ENCODE measurements around the gene ZNF74.
"Not testable (repeated sequence)": the region's sequence is repeated elsewhere in the genome, so short reads cannot be mapped to it uniquely, and the experiment has no call there.

ZNF74 gene

DNA sequence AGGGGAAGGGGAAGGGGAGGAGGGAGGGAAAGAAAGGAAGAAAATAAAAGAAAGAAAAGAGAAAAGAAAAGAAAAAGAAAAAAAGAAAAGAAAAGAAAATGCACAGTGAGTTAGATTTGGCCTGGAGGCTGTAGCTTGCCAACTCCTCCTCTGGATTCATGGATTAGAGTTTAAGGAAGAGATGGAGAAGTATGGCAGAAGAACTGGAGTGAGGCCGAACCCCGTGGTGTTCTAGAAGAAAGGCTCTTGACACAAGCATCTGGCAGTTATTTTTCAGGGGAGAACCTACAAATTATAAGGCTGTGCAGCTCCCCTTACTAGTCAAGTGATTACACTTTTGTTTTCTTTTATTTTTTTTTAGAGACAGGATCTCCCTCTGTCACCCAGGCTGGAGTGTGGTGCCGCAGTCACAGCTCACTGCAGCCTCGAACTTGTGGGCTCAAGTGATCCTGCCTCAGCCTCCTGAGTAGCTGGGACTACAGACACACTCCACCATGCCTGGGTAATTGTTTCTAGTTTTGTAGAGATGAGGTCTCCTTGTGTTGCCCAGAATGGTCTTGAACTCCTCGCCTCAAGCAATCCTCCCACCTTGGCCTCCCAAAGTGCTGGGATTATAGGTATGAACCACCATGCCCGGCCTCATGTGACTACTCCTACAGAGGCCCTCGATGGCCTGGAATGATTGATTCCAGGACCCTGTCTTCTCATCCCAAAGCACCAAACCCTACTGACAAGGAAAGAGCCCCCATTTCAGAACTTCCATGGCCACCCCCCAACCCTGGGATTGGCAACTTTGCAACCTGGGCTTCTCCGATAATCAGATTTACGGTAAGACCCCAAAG is 19.5 kb downstream of the ZNF74 start:
- Mint-ChIP-seq H3K36me3 (ENCODE audit: low read depth) (no peaks in the 10 kb centered on the region), H3K4me1 (ENCODE audit: low read depth) (peaks cover 6% of the 10 kb centered on the region), H3K27ac (no peak overlapping the region), H3K4me3 (no peak overlapping the region), H3K9me3 (no peaks in the 10 kb centered on the region), H3K27me3 (peaks cover 5% of the 10 kb centered on the region)
- intact Hi-C loops (cut with micrococcal nuclease), result no loop called here

DNA sequence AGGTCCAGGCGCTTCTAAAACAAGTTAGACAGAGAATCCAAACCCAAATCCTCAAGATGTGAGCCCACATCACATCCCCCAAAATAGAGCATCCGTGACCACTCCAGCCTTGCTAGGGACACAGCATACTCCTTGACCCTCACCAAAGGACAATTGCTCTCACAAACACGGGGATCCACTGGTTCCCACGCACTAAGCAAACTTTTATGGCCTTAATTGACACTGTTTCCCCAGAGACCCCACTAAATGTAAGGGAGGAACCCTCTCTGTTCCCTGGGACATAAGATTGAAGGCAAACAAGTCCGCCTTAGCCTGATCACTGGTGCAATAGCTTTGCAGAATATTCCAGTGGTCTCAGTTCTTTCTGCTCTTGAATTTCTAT is 20.1 kb downstream of the ZNF74 start:
- intact Hi-C loops (cut with micrococcal nuclease), result no loop called here
- no peak overlapping the region for H3K4me3 Mint-ChIP-seq
- peaks cover 6% of the 10 kb centered on the region for H3K4me1 Mint-ChIP-seq (ENCODE audit: low read depth)
- H3K36me3 Mint-ChIP-seq (ENCODE audit: low read depth), result no peaks in the 10 kb centered on the region
- no peaks in the 10 kb centered on the region for H3K9me3 Mint-ChIP-seq
- peaks cover 8% of the 10 kb centered on the region for H3K27me3 Mint-ChIP-seq
- H3K27ac Mint-ChIP-seq, result no peak overlapping the region

DNA sequence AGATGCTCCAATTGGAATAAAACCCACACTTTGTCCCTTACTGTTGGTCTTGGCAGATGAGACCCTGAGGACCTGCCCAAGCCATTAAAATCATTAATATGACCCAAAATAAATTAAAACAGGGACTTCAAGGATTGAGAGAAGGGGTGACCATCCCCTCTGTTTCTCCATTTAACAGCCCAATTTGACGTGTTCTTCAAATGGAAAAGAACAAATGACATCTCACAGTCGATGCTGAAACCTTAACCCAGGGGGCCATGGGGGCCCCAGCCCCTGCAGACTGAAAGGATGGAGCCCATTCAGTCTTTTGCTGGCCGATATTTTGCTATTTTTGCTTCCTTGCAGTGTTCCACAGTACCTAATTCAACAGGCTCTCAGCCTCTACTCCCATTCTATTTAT is 20.5 kb downstream of the ZNF74 start:
- Mint-ChIP-seq H3K27me3 (peaks cover 12% of the 10 kb centered on the region), H3K27ac (no peak overlapping the region), H3K36me3 (ENCODE audit: low read depth) (no peaks in the 10 kb centered on the region), H3K4me3 (no peak overlapping the region), H3K4me1 (ENCODE audit: low read depth) (peaks cover 6% of the 10 kb centered on the region), H3K9me3 (no peaks in the 10 kb centered on the region)
- intact Hi-C loops (cut with micrococcal nuclease), result no loop called here

DNA sequence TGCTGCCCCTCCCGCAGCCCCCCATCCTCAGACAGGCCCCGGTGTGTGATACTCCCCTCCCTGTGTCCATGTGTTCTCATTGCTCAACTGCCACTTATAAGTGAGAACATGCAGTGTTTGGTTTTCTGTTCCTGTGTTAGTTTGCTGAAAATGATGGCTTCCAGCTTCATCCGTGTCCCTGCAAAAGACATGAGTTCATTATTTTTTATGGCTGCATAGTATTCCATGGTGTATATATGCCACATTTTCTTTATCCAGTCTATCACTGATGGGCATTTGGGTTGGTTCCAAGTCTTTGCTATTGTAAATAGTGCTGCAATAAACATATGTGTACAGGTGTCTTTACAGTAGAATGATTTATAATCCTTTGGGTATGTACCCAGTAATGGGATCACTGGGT is 21.3 kb downstream of the ZNF74 start:
- H3K9me3 Mint-ChIP-seq; H3K36me3 Mint-ChIP-seq (ENCODE audit: low read depth); intact Hi-C loops (cut with micrococcal nuclease); H3K4me1 Mint-ChIP-seq (ENCODE audit: low read depth); H3K4me3 Mint-ChIP-seq; H3K27ac Mint-ChIP-seq: not testable (repeated sequence)
- peaks cover 12% of the 10 kb centered on the region for H3K27me3 Mint-ChIP-seq

DNA sequence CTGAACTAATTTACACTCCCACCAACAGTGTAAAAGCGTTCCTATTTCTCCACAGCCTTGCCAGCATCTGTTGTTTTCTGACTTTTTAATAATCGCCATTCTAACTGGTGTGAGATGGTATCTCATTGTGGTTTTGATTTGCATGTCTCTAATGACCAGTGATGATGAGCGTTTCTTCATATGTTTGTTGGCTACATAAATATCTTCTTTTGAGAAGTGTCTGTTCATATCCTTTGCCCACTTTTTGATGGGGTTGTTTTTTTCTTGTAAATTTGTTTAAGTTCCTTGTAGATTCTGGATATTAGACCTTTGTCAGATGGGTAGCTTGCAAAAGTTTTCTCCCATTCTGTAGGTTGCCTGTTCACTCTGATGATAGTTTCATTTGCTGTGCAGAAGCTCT is 21.7 kb downstream of the ZNF74 start:
- peaks cover 12% of the 10 kb centered on the region for H3K27me3 Mint-ChIP-seq

DNA sequence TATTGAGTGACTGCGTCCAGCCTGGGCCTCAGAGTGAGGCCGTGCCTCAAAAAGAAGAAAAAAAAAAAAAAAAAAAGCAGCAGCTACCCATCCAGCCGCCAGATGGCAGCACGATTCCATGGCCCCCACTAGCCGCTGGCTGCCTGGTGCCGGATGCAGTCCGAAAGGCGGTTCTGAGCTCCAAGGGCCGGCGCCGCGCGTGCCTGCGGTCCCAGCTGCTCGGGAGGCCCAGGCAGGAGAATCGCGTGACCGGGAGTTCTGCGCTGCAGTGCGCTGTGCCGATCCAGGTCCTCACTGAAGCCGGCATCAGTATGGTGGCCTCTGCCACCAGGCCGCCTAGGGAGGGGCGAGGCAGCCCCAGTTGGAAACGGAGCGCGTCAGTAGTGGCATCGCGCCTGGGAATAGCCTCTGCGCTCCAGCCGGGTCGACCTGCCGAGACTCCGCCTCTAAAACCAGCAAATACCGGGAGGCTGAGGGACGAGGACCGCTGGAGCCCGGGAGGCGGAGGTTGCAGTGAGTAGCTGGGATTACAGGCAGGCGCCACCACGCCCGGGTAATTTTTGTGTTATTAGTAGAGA is 24.3 kb downstream of the ZNF74 start:
- no peaks in the 10 kb centered on the region for H3K36me3 Mint-ChIP-seq (ENCODE audit: low read depth)
- H3K4me1 Mint-ChIP-seq (ENCODE audit: low read depth), result no peaks in the 10 kb centered on the region
- peaks cover 18% of the 10 kb centered on the region for H3K27me3 Mint-ChIP-seq
- H3K27ac Mint-ChIP-seq, result no peak overlapping the region
- H3K9me3 Mint-ChIP-seq, result no peaks in the 10 kb centered on the region
- H3K4me3 Mint-ChIP-seq, result peak overlapping the region; percentile 57
- intact Hi-C loops (cut with micrococcal nuclease), result loop anchor here (1.0 kb wide), 2 partner anchors 38 to 78 kb away; no protein-coding TSS in a partner anchor

More for the DNA sequence above, 21.7 kb downstream of the ZNF74 start:
- H3K4me3 Mint-ChIP-seq; H3K9me3 Mint-ChIP-seq; H3K27ac Mint-ChIP-seq; intact Hi-C loops (cut with micrococcal nuclease); H3K4me1 Mint-ChIP-seq (ENCODE audit: low read depth); H3K36me3 Mint-ChIP-seq (ENCODE audit: low read depth): not testable (repeated sequence)

DNA sequence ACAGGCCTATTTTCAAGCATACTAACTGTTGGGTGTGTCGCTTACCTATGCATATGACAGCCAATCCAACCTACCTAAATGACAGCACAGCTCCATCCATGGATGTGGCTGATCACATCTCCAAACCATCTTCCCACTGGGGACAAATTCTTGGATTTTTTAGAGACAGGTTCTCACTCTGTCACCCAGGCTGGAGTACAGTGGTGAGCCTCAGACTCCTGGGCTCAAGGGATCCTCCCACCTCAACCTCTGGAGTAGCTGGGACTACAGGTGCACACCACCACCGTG is 25.7 kb downstream of the ZNF74 start:
- H3K27ac Mint-ChIP-seq, result no peak overlapping the region
- H3K27me3 Mint-ChIP-seq, result peaks cover 31% of the 10 kb centered on the region
- H3K9me3 Mint-ChIP-seq, result no peaks in the 10 kb centered on the region
- H3K4me3 Mint-ChIP-seq, result no peak overlapping the region
- no peaks in the 10 kb centered on the region for H3K36me3 Mint-ChIP-seq (ENCODE audit: low read depth)
- no peaks in the 10 kb centered on the region for H3K4me1 Mint-ChIP-seq (ENCODE audit: low read depth)
- intact Hi-C loops (cut with micrococcal nuclease), result no loop called here

DNA sequence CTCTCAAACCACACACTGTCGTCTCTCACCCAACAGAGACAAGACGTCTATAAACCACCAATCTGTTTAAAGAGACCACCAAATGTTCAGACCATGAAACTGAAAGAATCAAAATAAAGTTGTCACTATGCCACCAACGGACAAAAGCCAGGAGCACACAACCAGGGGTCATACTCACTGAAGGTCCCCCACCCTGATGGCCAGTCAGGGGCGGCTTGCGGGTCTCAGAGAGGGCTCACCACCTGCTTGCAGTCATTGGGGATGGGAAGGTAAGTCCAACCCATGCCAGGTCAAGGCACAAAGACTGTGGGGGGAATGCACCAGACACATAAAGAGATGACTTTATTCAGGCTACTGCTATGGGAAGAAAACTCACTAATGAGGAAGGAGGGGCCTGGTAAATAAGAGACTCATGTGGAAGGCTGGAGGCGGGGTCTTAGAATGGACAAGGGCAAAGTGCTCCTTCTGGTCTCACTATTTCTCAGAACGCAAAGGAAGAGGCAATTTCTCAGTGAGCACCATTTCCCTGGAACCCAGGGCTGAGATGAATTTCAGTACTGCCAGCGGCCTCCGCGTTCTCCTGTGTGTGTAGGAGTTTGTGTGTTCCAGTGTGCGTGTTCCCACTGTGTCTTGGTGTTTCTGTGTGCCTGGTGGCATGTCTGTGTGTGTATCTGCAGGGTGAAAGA is 26.3 kb downstream of the ZNF74 start:
- no peak overlapping the region for H3K27ac Mint-ChIP-seq
- intact Hi-C loops (cut with micrococcal nuclease), result no loop called here
- H3K9me3 Mint-ChIP-seq, result no peaks in the 10 kb centered on the region
- H3K27me3 Mint-ChIP-seq, result peaks cover 37% of the 10 kb centered on the region
- H3K4me1 Mint-ChIP-seq (ENCODE audit: low read depth), result no peaks in the 10 kb centered on the region
- no peak overlapping the region for H3K4me3 Mint-ChIP-seq
- H3K36me3 Mint-ChIP-seq (ENCODE audit: low read depth), result no peaks in the 10 kb centered on the region

DNA sequence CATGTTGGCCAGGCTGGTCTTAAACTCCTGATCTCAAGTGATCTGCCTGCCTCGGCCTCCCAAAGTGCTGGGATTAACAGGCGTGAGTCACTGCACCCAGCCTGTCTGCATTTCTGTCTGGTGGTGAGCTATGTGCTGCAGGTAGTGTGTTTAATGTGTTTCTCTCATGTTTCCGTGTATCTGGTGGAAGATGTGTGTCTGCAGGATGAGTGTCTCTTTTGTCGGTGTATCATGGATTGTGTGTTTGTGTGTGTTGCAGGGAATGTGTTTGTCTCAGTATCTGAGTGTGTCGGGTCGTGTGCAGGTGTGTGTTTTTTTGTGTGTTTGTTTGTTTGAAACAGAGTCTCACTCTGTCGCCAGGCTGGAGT is 27.5 kb downstream of the ZNF74 start:
- no peak overlapping the region for H3K27ac Mint-ChIP-seq
- peaks cover 40% of the 10 kb centered on the region for H3K27me3 Mint-ChIP-seq
- no peaks in the 10 kb centered on the region for H3K4me1 Mint-ChIP-seq (ENCODE audit: low read depth)
- intact Hi-C loops (cut with micrococcal nuclease), result no loop called here
- no peaks in the 10 kb centered on the region for H3K36me3 Mint-ChIP-seq (ENCODE audit: low read depth)
- no peak overlapping the region for H3K4me3 Mint-ChIP-seq
- H3K9me3 Mint-ChIP-seq, result no peaks in the 10 kb centered on the region

DNA sequence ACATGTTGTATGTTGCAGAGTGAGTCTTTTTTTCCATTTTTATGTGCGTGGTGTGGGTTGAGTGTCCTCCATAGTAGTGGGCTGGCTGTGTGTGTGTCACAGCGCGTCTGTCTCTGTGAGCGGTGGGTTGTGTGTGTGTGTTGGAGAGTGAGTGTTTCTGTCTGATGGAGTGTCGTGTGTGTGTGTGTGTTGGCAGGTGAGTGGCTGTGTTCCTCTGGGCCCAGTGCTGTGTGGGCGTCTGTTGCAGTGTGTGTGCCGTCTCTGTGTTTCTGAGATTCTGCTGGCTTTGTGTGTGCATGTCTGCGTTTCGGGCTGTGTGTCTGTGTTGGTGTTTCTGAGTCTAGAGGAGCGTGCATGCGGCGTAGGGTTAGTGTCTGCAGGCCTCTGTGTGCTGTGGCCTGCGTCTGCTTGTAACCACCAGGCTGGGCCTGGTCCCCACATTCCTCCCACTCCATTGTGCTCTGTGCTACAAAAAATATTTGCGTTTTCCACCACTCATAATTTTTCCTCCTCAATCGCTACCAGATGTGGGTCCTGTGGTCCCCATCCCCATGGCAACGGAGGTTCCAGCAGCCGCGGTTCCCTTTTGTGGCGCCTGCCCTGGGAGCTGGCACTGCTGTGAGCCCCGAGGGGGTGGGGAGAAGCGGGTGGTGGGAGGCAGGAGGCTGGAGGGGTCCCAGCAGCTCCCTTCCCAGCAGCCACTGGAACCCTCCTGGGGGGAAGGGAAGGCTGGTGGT is 28.5 kb downstream of the ZNF74 start:
- Mint-ChIP-seq H3K27me3 (peaks cover 50% of the 10 kb centered on the region), H3K4me3 (no peak overlapping the region), H3K4me1 (ENCODE audit: low read depth) (no peaks in the 10 kb centered on the region), H3K27ac (no peak overlapping the region), H3K36me3 (ENCODE audit: low read depth) (no peaks in the 10 kb centered on the region), H3K9me3 (no peaks in the 10 kb centered on the region)
- intact Hi-C loops (cut with micrococcal nuclease), result no loop called here

DNA sequence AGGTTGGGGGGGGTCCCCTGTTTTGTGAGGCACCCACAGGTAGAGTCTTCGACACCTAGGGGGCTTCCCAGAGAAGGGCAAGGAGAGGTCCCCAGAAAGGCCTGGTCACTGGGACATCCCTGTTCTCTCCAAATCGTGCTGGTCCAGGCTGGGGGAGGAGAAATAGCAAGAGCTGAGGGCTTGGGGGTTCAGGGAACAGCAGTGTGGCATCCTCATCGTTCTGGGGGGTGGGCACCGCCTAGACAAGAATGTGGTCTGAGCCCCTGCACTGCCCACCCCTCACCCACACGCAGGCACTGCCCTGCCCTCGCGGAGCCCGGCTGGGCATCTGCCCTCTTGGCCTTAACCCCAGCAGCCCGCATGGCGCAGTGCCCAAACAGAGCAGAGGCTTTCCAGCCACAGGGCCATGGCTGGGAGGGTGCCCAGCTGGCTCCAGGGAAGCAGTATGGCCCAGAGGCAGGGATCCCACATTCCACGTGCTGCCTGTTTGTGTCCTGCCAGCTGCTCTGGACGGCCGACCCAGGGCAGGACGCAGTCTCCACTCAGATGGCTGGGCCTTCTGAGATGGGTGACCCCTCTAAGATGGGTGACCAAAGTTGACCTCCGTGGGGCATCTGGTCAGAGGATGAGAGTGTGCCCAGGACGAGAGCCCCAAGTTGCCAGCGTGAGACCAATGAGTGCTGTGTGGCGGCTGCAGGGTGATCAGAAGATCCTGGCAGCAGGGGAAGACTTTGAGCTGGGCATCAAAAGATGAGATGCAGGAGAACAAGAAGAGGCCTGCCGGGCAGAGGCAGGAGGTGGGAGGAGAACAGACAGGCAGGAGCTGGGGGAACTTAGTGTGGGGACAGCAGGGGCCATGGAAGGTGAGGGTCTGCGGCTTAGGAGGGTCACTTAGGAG is 29.3 kb downstream of the ZNF74 start:
- no peak overlapping the region for H3K27ac Mint-ChIP-seq
- intact Hi-C loops (cut with micrococcal nuclease), result no loop called here

DNA sequence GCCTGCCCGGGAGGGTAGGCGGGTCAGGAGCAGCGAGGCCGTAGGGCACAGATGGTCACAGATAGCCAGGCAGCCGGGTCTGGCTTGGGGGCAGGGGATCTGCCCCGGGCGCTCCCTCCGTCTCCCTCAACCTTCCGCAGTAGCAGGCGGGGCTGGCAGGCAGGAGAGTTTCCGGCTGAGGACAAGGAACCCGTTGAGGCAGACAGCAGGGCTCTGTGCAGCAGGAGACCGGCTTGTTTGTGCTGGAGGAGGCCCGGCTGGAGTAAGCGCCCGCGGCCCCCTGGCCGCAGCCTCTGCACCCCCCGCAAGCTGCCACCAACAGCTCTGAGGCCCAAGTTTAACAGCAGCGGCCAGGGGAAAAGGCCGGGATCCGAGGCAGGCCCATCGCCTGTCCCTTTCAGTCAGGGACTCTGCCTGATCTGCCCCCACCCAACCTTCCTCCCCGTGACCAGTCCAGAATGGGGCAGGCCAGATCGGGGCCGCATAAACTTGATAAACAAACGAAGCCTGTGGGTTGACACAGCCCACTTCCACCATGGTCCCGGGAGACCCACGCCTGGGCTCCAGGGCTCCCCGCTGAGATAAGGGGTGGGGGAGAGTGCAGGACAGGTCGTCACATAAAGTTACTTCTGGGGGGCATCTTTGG is 30.1 kb downstream of the ZNF74 start:
- Mint-ChIP-seq H3K4me3 (no peak overlapping the region), H3K4me1 (ENCODE audit: low read depth) (peaks cover 4% of the 10 kb centered on the region), H3K27me3 (peaks cover 60% of the 10 kb centered on the region), H3K27ac (no peak overlapping the region), H3K9me3 (no peaks in the 10 kb centered on the region), H3K36me3 (ENCODE audit: low read depth) (no peaks in the 10 kb centered on the region)
- intact Hi-C loops (cut with micrococcal nuclease), result no loop called here

More for the DNA sequence above, 29.3 kb downstream of the ZNF74 start:
- Mint-ChIP-seq H3K27me3 (peaks cover 57% of the 10 kb centered on the region), H3K4me1 (ENCODE audit: low read depth) (no peaks in the 10 kb centered on the region), H3K36me3 (ENCODE audit: low read depth) (no peaks in the 10 kb centered on the region), H3K4me3 (no peak overlapping the region), H3K9me3 (no peaks in the 10 kb centered on the region)

DNA sequence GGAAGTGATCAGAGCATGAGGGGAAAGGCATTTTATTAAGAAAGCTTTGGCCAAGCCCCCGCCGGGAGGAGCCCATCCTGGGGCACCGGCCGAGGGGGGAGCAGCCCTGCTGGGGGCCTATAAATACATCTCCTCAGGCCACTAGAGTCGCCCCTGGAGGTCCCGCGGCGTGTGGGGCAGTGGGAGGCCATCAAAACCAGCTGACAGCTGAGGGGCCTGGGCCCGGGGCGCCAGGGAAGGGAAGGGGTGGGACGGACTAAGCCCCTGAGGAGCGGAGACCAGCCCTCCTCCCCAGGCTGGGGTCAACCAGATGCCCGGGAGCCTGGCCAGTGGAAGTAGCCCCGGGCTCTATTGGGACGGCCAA is 30.6 kb downstream of the ZNF74 start:
- Mint-ChIP-seq H3K27me3 (peaks cover 62% of the 10 kb centered on the region), H3K4me3 (no peak overlapping the region), H3K9me3 (no peaks in the 10 kb centered on the region), H3K27ac (no peak overlapping the region), H3K36me3 (ENCODE audit: low read depth) (no peaks in the 10 kb centered on the region), H3K4me1 (ENCODE audit: low read depth) (peaks cover 7% of the 10 kb centered on the region)
- intact Hi-C loops (cut with micrococcal nuclease), result no loop called here
